GM18519 (cell line): ENCODE data around the gene PARD3.

Source experiments
- ATAC-seq: cut with Tn5 transposase; IDR thresholded peaks from one replicate; pipeline ENCODE4 v1.9.1; 2021; ENCODE audit warnings: mild to moderate bottlenecking, moderate library complexity; ENCODE audit not compliant: unreplicated experiment, low FRiP score

PARD3 gene

DNA sequence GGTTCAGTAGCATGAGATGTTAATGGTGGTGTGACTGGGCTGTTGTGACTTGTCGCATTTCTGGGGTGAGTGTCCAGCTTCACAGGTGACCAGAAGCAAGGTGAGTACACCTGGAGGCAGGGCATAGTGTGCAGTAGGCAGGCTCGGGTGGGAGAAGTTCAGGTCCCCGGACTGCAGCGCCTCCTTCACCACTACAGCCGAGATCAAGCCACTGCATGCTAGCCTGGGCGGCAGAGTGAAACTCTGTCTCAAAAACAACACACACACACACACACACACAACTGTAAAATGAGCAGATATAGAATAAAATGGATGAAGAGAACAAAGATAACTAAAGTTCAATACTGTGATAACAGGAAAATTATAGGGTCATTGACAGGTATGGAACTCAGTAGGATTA is 11.1 kb upstream of the PARD3 start:
- no peak for ATAC-seq

DNA sequence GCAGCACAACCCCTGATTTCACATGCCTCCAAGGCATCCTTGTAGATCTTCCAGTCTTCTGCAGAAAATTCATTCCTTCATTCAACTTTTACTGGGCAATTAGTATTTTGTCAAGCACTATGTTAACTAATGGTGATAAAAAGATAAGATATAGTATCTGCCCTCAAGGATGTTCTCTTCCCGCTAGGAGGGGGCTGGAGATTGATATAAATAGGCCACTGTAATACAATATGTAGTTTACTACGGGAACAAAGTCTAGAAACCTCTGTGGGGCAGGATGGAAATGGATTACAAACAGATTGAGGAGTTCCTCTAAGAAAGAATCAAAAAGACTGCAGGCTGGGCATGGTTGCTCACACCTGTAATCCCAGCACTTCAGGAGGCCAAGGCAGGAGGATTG is 10.3 kb upstream of the PARD3 start:
- ATAC-seq, result no peak

DNA sequence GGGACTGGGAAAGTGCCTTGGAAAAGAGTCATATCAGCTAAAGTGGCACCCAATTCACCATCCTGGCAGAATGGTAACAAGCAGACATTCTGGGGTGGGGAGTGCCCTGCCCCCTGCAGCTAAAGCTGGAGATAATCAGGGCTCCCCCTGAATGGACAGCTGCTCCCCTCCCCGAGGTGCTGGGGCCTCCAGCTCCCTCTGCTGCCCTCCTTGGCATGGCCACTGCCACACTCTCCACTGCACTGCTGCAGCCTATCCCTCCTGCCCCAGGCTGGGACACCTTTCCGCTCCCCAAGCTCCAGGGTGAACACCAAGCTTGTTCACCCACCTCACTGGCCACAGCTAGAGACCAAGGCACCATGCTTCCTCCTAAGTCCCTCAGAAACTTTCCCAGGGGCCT is 9.8 kb upstream of the PARD3 start:
- ATAC-seq, result no peak

DNA sequence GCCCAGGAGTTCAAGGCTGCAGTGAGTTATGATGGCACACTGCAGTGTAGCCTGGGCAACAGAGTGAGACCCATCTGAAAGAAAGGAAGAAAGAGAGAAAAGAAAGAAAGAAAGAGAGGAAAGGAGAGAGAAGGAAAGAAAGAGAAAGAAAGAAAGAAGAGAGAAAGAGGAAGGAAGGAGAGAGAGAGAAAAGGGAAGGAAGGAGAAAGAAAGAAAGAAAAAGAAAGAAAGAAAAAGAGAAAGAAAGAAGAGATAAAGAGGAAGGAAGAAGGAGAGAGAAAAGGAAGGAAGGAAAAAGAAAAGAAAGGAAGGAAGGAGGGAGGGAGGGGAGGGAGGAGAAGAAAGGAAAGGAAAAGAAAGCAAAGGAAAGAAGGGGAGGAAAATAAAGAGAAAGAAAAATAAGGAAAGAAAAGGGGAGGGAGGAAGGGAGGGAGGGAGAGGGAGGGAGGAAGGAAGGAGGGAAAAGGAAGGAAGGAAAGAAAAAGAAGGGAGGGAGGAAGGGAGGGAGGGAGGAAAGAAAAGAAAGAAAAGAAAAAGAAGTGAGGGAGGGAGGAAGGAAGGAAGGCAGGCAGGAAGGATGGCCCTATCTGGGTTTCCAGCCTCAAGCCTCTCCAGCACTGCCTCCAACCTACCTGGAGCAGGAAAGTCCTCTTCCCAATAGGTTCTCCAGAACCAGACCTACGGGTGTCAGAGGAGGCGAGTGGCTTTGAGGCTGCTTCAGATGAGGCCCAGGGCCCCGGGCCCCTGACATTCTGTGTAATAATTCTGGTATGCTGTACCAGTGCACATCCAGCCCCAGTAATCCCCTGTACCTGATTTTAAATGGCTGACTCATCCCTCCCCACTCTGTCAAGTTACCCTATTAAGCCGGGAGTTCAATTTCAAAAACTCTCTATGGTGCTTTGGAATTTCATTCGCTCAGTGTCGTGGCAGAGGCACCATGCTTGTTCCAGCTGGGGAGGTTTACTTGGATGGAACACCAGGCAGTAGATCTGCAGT is 6.8 kb upstream of the PARD3 start:
- no peak for ATAC-seq

DNA sequence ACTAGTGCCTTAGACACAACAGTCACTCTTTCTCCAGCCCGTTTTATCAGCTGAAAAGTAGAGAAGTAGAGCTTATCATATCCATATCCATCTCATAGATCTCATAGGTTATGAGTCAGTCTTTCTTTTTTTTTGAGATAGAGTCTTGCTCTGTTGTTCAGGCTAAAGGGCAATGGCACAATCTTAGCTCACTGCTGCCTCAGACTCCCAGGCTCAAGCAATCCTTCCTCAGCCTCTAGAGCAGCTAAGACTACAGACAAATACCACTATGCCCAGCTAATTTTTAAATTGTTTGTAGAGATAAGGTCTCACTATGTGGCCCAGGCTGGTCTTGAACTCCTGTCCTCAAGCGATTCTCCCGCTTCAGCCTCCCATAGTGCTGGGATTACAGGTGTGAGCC is 2.5 kb upstream of the PARD3 start:
- no peak for ATAC-seq

DNA sequence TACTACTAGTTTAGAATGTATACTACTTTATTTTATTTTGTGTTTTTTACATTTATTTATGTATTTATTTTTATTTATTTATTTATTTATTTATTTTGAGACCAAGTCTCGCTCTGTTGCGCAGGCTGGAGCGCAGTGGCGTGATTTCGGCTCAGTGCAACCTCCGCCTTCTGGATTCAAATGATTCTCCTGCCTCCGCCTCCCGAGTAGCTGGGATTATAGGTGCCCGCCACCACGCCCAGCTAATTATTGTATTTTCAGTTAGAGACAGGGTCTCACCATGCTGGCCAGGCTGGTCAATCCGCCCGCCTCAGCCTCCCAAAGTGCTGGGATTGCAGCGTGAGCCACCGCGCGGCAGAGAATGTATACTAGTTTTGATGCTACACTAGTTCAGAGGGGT is 2.0 kb upstream of the PARD3 start:
- ATAC-seq, result no peak

DNA sequence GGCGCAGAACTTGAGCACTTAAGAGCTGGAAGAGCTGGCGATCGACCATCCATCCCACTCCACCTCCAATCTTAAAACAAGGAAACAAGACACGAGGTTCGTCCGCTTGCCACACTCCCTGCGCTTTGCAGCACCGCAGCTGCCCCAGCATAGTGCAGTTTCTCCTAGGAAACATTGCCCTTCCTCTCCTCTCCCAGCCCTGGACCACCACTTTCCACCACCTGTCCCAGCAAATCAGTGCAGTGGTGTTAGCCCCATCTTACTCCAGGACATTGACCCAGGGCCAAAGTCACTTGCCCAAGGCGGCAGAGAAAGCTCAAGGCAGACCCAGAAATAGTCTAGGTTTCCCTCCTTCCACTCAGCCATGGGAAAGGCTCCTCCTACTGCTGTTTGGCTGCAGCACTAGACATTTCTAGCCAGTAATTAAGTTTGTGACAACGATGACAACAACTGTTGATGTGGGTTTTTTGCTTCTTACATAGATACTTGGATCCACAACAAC is 1.5 kb upstream of the PARD3 start:
- no peak for ATAC-seq

DNA sequence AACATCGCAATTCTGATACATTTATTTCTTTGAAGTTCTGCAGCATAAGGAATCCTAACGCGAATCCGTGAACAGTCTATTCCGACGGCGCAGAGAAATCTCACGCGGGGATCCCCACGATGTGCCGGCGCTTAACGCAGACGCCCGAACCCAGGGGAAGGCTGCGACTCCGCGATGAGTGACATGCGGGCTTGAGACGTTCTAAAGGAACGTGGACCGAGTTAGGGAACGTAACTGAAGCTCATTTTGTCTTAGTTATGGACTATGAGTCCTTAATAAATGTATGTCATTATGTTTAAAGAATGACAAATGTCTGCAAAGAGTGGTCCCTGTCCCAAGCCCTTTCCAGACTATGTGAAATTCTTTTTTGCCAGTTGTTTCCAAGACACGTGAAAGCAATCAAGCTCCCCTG is 995 bp upstream of the PARD3 start:
- ATAC-seq, result no peak

DNA sequence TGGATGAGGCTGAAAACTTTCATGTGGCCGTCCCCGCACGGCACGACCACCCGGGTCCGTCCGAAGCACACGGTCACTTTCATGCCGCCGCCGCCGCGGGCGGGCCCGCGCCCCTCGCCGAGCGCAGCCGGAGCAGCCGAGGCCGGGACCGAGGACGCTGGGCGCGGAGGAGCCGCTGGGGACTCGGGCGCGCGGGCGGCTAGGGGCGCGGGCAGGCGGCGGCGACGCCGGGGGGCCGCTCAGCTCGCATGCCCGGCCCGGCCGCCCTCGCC is 247 bp downstream of the PARD3 start:
- ATAC-seq, result no peak

DNA sequence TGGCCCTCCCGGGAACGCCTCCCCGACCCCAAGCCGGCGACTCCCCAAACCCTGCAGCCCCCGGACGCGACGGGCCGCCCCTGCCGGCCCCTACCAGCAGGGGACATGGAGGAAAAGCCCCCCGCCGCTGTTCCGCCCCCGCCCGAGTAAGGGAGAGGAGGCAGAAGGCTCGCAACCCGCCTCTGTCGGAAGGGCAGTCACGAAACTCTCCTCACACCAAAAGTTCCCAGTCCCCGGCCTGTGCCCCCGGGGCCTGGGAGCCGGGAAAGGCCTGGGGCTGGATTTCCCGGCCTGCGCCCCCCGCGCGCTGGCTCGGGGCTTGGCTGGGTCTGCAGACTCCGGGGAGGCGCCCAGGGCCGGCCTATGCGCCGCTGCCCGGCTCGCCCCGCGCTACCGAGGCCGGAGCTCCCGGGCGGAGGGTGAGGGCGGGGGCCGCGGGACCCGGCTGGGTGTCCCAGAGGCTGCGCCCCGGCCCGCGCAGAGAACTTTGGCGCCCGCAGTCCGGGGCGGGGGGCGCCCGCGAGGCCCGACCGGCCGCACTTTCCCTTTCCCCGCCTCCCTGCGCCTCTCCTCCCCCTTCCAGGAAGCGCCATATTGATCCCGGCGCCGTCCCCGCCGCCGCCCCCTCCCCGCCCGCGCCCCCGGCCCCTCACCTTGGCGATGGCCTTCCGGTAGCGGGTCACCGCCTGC is 728 bp downstream of the PARD3 start:
- no peak for ATAC-seq

DNA sequence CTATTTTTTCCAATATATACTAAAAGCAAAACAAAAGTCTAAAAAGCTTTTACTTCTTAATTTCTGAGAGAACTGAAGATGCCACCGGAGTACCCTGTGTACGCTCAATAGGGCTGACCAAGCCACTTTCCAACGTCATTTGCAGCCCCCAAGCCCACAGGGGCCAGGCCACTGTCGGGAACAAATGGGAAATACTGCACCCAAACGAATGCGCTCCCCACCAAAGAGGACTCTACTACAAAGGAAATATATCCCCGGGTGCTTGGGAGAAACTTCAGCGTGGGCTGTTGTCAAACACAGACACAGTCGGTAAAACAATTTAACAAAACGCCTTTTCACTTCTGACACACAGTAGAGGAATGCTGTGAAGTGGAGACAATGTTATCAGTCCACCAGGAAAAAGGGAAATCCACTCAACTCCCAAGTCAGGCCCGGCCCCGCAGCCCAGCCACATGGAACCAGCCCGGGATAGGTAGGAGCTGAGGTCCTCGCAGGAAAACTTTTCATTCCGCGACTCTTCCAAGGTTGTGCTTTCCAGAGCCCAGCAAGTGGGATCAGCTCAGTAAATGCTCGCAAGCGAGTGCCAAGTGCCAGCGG is 1.4 kb downstream of the PARD3 start:
- no peak for ATAC-seq

DNA sequence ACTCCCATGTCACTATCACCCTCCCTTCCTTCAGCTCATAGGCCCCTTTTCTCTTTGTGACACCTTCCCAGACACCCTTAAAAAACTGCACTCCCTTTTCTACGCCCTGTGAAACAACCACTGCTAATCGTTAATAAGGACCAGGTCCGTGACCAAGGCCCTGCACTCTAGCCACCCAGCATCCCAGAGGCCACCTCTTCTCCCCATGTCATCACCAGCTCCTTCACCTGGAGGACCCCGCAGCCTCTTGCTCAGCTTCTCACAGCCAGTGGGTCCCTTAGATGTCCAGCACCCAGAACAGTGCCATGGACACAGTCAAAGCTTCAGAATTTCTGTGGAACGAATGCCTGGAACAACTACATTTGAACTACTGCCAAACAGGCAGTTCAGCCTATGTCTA is 2.3 kb downstream of the PARD3 start:
- no peak for ATAC-seq

DNA sequence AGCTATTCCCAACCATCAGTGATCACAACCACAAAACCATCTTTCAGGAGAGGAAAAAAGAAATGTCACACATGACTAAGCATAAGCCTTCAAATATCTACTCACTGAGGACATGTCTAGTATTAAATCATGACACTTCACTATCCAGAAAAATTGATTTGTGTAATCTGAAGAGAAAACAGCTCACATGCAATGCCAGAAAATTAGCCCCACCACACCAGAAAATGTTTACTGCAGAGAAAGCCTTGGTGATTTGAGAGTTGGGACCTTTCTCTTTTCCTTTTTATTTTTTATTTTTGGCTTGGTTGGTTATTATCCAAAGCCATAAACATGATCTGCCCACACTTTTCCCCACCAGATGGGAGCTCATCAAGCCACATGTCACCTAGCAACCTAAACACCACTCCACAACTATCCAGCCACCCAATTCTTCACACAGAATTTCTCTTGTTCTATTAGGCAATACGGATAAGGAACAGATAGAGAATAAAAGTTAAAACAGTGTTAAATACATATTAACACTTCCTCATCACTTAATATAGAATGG is 3.1 kb downstream of the PARD3 start:
- ATAC-seq, result no peak

DNA sequence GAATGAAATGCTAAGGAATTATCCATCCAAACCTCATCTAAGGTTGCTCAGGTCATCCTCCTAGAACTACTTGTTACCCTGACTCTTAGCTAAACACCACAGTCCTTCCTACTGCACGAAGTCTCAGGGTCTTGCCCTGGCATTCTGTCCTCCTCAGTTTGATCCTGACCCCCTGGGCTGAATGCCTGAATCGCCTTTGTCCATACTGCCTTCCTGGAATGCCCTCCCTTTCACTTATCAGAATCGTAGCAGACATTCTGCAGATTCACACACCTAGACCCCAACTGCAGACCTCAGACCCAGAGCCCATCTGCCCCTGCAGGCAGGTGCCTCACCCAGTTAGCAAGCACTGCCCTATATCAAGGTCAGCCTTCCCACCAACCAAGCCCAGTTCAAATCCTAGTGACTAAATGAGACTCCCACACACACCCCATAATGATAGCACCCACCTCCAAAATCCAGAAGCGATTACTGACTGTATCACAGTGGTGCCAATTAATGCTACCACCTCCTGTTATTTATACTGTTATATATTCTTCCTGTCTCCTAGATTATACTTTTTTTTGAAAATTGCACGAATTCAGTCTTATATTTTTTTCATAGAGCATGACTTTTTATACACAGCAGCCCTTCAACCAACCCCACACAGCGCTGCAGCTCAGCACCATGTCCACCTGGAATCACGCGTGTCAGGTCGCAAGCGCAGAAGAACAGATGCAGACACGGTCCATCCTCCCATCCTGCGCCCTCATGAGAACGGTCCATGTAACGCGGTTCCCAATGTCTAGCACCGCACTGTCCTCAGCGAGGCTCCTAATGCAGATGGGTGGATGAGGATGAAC is 3.7 kb downstream of the PARD3 start:
- no peak for ATAC-seq

DNA sequence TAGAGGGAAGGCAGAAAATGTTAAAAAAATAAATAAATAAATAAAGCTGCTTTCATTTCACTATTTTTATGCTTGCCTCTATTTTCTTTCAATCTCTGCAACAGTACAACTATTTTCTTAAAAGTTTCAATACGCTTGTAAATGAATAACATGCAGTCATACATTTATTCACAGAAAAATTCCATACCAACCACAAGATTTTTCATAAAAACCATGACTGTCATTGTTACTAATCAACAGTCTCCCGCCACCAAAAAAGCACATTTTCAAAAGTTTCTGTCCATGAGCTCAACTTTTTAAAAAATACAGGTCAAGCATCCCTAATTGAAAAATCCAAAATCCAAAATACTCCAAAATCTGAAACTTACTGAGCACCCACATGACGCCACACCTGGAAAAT is 5.3 kb downstream of the PARD3 start:
- ATAC-seq, result no peak

DNA sequence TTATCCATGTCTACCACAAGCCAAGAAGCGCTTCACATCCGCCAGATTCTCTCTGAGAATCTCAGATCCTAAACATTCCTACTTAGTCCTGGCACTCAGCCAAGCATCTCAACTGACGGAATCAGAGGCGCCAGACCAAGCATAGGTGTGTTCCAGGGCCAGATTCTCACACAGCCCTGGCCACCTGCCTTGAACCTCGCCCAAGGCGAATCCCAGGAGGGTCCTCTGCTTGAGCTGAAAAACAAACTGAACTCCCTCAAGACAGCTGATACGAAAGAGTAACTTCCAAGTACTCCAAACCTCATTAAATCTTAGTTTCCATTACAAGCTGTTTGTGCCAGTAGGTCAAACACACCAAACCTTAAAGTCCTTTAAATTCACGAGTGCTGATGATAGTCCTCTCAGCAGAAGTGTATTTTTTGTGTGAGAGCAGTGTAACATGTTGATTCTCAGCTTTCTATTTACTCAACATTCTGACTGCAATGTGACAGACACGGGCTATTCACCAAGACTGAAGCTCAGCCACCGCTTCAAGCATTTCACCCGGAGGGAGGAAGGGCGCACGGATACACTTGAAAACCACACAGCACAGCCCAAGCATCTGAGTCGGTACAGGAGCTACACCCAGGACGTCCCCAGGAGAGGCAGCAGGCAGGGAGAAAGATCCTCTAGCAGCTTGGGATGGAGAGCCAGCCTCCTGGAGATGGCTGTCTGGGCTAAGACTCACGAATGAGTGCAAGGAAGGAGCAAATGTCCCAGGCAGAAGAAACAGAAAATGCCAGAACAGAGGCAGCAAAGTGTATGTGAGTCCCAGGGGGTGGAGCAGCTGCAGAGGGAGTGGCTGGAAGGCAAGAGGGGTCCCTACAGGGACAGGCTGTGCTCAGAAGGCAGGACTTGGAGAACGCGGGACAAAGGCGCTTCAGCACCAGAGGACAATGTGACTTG is 6.0 kb downstream of the PARD3 start:
- no peak for ATAC-seq

DNA sequence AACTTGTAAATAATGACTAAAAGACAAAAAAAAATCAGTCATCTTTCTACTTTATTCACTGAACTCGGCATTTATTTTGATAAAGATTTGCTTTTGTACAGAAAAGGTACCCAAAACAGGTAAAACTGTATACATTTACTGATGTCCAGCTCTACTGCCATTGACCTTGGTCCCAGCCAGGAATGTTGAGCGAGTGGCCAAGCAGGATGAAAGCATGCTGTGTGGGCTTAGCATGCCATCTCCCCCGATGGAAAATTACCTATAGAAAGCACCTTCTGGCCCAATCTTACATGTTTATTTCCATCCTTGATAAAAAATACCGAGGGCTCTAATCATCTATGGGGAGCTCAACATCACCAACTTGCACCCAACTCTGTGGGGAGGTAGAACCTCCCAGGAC is 6.8 kb downstream of the PARD3 start:
- ATAC-seq, result no peak

DNA sequence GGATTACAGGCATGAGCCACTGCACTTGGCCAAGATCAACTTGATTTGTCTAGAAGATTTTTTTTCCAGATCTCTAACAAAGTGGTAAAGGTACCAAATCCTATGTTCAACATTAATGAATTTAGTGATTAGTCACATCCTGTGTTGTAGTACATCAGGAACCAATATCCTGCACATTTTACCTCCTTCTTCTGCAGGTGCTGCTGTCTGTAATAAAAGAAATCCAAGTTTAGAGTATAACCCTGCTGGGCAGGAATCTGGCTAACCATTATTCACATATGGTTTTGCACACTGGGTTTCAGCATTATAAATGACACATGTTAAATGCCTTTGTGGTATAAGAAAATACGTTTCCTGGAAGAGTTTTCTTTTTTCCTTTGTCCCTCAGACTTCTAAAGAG is 10.8 kb downstream of the PARD3 start:
- no peak for ATAC-seq

DNA sequence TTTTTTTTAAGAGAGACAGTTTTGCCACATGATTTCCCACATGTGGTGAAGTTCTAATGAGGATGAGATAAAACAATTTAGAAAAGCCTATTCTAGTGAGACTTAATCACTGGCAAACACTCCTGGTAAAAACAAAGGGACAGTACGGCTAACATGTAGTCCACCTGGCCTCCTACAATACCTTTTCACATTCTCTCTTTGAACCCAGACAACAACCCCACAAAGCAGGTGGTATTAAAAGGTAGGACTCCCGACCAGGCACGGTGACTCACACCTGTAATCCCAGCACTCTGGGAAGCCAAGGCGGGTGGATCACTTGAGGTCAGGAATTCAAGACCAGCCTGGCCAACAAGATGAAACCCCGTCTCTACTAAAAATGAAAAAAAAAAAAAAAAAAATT is 12.4 kb downstream of the PARD3 start:
- no peak for ATAC-seq
